ENCODE data around the gene SEMA3B. TPM values are rescaled to one million over a fixed set of nuclear protein-coding genes. Genes with fewer than 3 reads are reported as not detected.

SEMA3B gene
- total and polyA plus RNA-seq, 7 experiments from 2014 or later, result 0.73 to 3.7 (median 1.4) TPM; not detected in 2

- Mint-ChIP-seq H3K4me1 (peaks cover 7 to 35% (median 27%) of the 10 kb centered on the region in 7 donors), H3K27me3 (no peaks in the 10 kb centered on the region), H3K9me3 (no peaks in the 10 kb centered on the region), H3K4me3 (peak overlapping the region in 8 of 10 donors; percentile 29 to 97 (median 82)), H3K36me3 (peaks cover 0 to 8% (median 3%) of the 10 kb centered on the region in 5 donors), H3K27ac (peak overlapping the region in 1 of 9 donors; percentile 76)
- POLR2A ChIA-PET, result interaction anchor here (1.3 to 34.0 kb wide), 4 partner anchors 11 to 85 kb away, joined by 3 to 656 read pairs (median 42); partner anchors contain the start of genes CYB561D2, HYAL3, NAA80 and NPRL2
- no peak for DNase-seq
- peaks cover 16 to 21% of the 10 kb centered on the region in 2 donors for H3K4me1 ChIP-seq (ENCODE audit: control insufficient read depth in 2 of 2, insufficient read depth in 2 of 2, low read length in 2 of 2)
- intact Hi-C loops (cut with micrococcal nuclease), result no loop called here
- CTCF ChIA-PET, result no interaction called here
- H3K27ac ChIP-seq (ENCODE audit: low read depth, low read length), result no peak overlapping the region
- no peak for ATAC-seq
- H3K27me3 ChIP-seq (ENCODE audit: control insufficient read depth in 2 of 2, insufficient read depth in 2 of 2, low read length in 2 of 2), result no peaks in the 10 kb centered on the region
- no peaks in the 10 kb centered on the region for H3K9me3 ChIP-seq (ENCODE audit: control insufficient read depth in 2 of 3, low read length in 3 of 3)
- H3K36me3 ChIP-seq (ENCODE audit: control insufficient read depth in 2 of 3, insufficient read depth in 3 of 3, low read length in 3 of 3), result peaks cover 0 to 36% (median 9%) of the 10 kb centered on the region in 3 experiments
- H3K4me3 ChIP-seq (ENCODE audit: low read length), result no peak overlapping the region
Observed at GRCh38 chr3:50326182-50326541, 57.2 kb downstream of the SEMA3B start.

GRCh38 chr3:50327129-50327528, 58.2 kb downstream of the SEMA3B start:
- H3K4me1 Mint-ChIP-seq, result peaks cover 7 to 37% (median 27%) of the 10 kb centered on the region in 7 donors
- Histone ChIP-seq H3K27ac (ENCODE audit: low read depth, low read length) (peak overlapping the region; percentile 92), H3K36me3 (ENCODE audit: control insufficient read depth in 2 of 3, insufficient read depth in 3 of 3, low read length in 3 of 3) (peaks cover 3 to 46% (median 18%) of the 10 kb centered on the region in 3 experiments), H3K9me3 (ENCODE audit: control insufficient read depth in 2 of 3, low read length in 3 of 3) (no peaks in the 10 kb centered on the region), H3K27me3 (ENCODE audit: control insufficient read depth in 2 of 2, insufficient read depth in 2 of 2, low read length in 2 of 2) (no peaks in the 10 kb centered on the region), H3K4me3 (ENCODE audit: low read length) (peak overlapping the region; percentile 89), H3K4me1 (ENCODE audit: control insufficient read depth in 2 of 2, insufficient read depth in 2 of 2, low read length in 2 of 2) (peaks cover 11 to 17% of the 10 kb centered on the region in 2 donors)
- H3K4me3 Mint-ChIP-seq, result peak overlapping the region; percentile 80 to 97 (median 95)
- ATAC-seq (no peak), DNase-seq (no peak)
- peaks cover 0 to 10% (median 3%) of the 10 kb centered on the region in 5 donors for H3K36me3 Mint-ChIP-seq
- H3K27me3 Mint-ChIP-seq, result no peaks in the 10 kb centered on the region
- peak overlapping the region in 7 of 9 donors; percentile 60 to 95 (median 81) for H3K27ac Mint-ChIP-seq
- intact Hi-C loops (cut with micrococcal nuclease), result no loop called here
- CTCF ChIA-PET, result interaction anchor here (1.0 to 1.1 kb wide), 2 partner anchors 23 to 216 kb away, joined by 3 read pairs; partner anchors contain the start of gene NPRL2
- H3K9me3 Mint-ChIP-seq, result no peaks in the 10 kb centered on the region
- POLR2A ChIA-PET, result interaction anchor here (1.2 to 34.0 kb wide), 8 partner anchors 10 to 242 kb away, joined by 3 to 656 read pairs (median 5); partner anchors contain the start of genes CYB561D2, HEMK1, HYAL3 and NAA80

Small RNAs within 50 kb of the gene (microRNA-seq; reads per million reads assigned to microRNA genes)
- not detected for gene MIR5787 (ENCODE audit: borderline microRNAs expressed)

Other genes starting within 250 kb of the SEMA3B start
- 100 to 1,000 TPM; 223 to 420 (median 342) TPM for gene RBM5, start 180.2 kb upstream of the SEMA3B start, total RNA-seq
- gene RBM5, start 180.2 kb upstream of the SEMA3B start, polyA plus RNA-seq, result 10 to 100 TPM; 45.6 to 63.1 TPM
- gene SEMA3F, start 113.8 kb upstream of the SEMA3B start, total RNA-seq, result 1 to 10 TPM in 1 of 5 experiments, under 1 TPM in 2, not detected in 2; 0.34 to 1.1 (median 0.69) TPM
- gene SEMA3F, start 113.8 kb upstream of the SEMA3B start, polyA plus RNA-seq, result not detected
- 1 to 10 TPM in 1 of 5 experiments, under 1 TPM in 1, not detected in 3; 0.24 to 1.2 TPM for gene GNAT1, start 77.5 kb upstream of the SEMA3B start, total RNA-seq
- not detected for gene GNAT1, start 77.5 kb upstream of the SEMA3B start, polyA plus RNA-seq
- gene SLC38A3, start 63.9 kb upstream of the SEMA3B start, total RNA-seq, result 1 to 10 TPM in 1 of 5 experiments, not detected in 4; 1.8 TPM
- not detected for gene SLC38A3, start 63.9 kb upstream of the SEMA3B start, polyA plus RNA-seq
- 100 to 1,000 TPM; 225 to 442 (median 282) TPM for gene GNAI2, start 32.9 kb upstream of the SEMA3B start, total RNA-seq
- gene GNAI2, start 32.9 kb upstream of the SEMA3B start, polyA plus RNA-seq, result 100 to 1,000 TPM; 443 to 527 TPM
- gene LSMEM2, start 9.9 kb downstream of the SEMA3B start, total RNA-seq, result not detected
- gene LSMEM2, start 9.9 kb downstream of the SEMA3B start, polyA plus RNA-seq, result under 1 TPM in 1 of 2 donors, not detected in 1; 0.15 TPM
- 10 to 100 TPM; 53.7 to 85.1 (median 64.7) TPM for gene IFRD2, start 23.3 kb downstream of the SEMA3B start, total RNA-seq
- gene IFRD2, start 23.3 kb downstream of the SEMA3B start, polyA plus RNA-seq, result 10 to 100 TPM; 57.2 to 69.7 TPM
- 10 to 100 TPM in 1 of 5 experiments, 1 to 10 TPM in 4; 3.4 to 10.7 (median 4.2) TPM for gene HYAL3, start 30.3 kb downstream of the SEMA3B start, total RNA-seq
- 1 to 10 TPM; 2.3 to 3.3 TPM for gene HYAL3, start 30.3 kb downstream of the SEMA3B start, polyA plus RNA-seq
- 10 to 100 TPM; 30.2 to 44.9 (median 33.6) TPM for gene NAA80, start 30.3 kb downstream of the SEMA3B start, total RNA-seq
- gene NAA80, start 30.3 kb downstream of the SEMA3B start, polyA plus RNA-seq, result 10 to 100 TPM; 13.7 to 15.2 TPM
- under 1 TPM in 4 of 5 experiments, not detected in 1; 0.22 to 0.51 (median 0.28) TPM for gene HYAL1, start 34.4 kb downstream of the SEMA3B start, total RNA-seq
- gene HYAL1, start 34.4 kb downstream of the SEMA3B start, polyA plus RNA-seq, result under 1 TPM; 0.12 to 0.41 TPM
- gene HYAL2, start 53.6 kb downstream of the SEMA3B start, total RNA-seq, result 1 to 10 TPM; 1.5 to 5.3 (median 3.2) TPM
- gene HYAL2, start 53.6 kb downstream of the SEMA3B start, polyA plus RNA-seq, result 1 to 10 TPM; 2.8 to 4.6 TPM
- gene TUSC2, start 59.1 kb downstream of the SEMA3B start, total RNA-seq, result 10 to 100 TPM; 16.8 to 25.0 (median 20.5) TPM
- 10 to 100 TPM; 38.0 to 45.5 TPM for gene TUSC2, start 59.1 kb downstream of the SEMA3B start, polyA plus RNA-seq
- gene RASSF1, start 71.7 kb downstream of the SEMA3B start, total RNA-seq, result 100 to 1,000 TPM in 1 of 5 experiments, 10 to 100 TPM in 4; 39.4 to 105 (median 69.6) TPM
- gene RASSF1, start 71.7 kb downstream of the SEMA3B start, polyA plus RNA-seq, result 10 to 100 TPM; 32.7 to 47.9 TPM
- gene ZMYND10, start 76.6 kb downstream of the SEMA3B start, total RNA-seq, result 1 to 10 TPM in 4 of 5 experiments, under 1 TPM in 1; 0.91 to 3.8 (median 2.8) TPM
- under 1 TPM; 0.07 to 0.30 TPM for gene ZMYND10, start 76.6 kb downstream of the SEMA3B start, polyA plus RNA-seq
- 10 to 100 TPM; 35.3 to 48.9 (median 47.7) TPM for gene NPRL2, start 81.6 kb downstream of the SEMA3B start, total RNA-seq
- 10 to 100 TPM; 27.2 to 36.2 TPM for gene NPRL2, start 81.6 kb downstream of the SEMA3B start, polyA plus RNA-seq
- 10 to 100 TPM; 23.3 to 42.6 (median 32.8) TPM for gene CYB561D2, start 81.7 kb downstream of the SEMA3B start, total RNA-seq
- gene CYB561D2, start 81.7 kb downstream of the SEMA3B start, polyA plus RNA-seq, result 10 to 100 TPM; 42.4 to 52.9 TPM
- gene TMEM115, start 90.4 kb downstream of the SEMA3B start, total RNA-seq, result 10 to 100 TPM; 17.7 to 32.4 (median 19.9) TPM
- gene TMEM115, start 90.4 kb downstream of the SEMA3B start, polyA plus RNA-seq, result 10 to 100 TPM; 26.0 to 40.9 TPM
- 1 to 10 TPM in 4 of 5 experiments, under 1 TPM in 1; 0.97 to 6.2 (median 2.5) TPM for gene CACNA2D2, start 234.5 kb downstream of the SEMA3B start, total RNA-seq
- under 1 TPM; 0.32 to 0.38 TPM for gene CACNA2D2, start 234.5 kb downstream of the SEMA3B start, polyA plus RNA-seq